Testis (tissue), 2 donors: ENCODE measurements around the gene NDST1.

Source experiments
- POLR2A ChIP-seq: fragments of 450-650 bp; IDR thresholded peaks from one replicate; pipeline ENCODE4 v1.6.1; 2017; ENCODE audit warnings: antibody characterized with exemption, mild to moderate bottlenecking, moderate library complexity
- TF ChIP-seq, protein P1 (sequence below), 3 experiments: fragments of 450-650 bp in 2 of 3; fragments of 200-600 bp in 1 of 3; sonication (generic) in 1 of 3; IDR thresholded peaks; one replicate each; pipeline ENCODE4 v1.5.1; 2016 to 2019; ENCODE audit warnings: antibody characterized with exemption in 3 of 3, mild to moderate bottlenecking in 2 of 3, moderate library complexity in 1 of 3

GRCh38 chr5:150528924-150529546 lies 21.1 kb downstream of the NDST1 start:
- TF ChIP-seq, protein P1, sequence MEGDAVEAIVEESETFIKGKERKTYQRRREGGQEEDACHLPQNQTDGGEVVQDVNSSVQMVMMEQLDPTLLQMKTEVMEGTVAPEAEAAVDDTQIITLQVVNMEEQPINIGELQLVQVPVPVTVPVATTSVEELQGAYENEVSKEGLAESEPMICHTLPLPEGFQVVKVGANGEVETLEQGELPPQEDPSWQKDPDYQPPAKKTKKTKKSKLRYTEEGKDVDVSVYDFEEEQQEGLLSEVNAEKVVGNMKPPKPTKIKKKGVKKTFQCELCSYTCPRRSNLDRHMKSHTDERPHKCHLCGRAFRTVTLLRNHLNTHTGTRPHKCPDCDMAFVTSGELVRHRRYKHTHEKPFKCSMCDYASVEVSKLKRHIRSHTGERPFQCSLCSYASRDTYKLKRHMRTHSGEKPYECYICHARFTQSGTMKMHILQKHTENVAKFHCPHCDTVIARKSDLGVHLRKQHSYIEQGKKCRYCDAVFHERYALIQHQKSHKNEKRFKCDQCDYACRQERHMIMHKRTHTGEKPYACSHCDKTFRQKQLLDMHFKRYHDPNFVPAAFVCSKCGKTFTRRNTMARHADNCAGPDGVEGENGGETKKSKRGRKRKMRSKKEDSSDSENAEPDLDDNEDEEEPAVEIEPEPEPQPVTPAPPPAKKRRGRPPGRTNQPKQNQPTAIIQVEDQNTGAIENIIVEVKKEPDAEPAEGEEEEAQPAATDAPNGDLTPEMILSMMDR (IDR thresholded peaks at IDR 0.05): no peak
- TF ChIP-seq POLR2A: no peak
